ENCODE data around the gene FAM216A.
"Not testable (repeated sequence)": the region's sequence is repeated elsewhere in the genome, so short reads cannot be mapped to it uniquely, and the experiment has no call there.

Gene FAM216A

GRCh38 chr12:110468214-110469048, at the start of gene FAM216A, which contains the start of gene GPN3:
TSS of gene FAM216A (plus strand) at chr12:110468845. CDS start at chr12:110468876, 31 bp downstream.
TSS of gene GPN3 (minus strand) at chr12:110468257. CDS start at chr12:110468203, 54 bp downstream.
- peak; percentile 97 for DNase-seq

DNA sequence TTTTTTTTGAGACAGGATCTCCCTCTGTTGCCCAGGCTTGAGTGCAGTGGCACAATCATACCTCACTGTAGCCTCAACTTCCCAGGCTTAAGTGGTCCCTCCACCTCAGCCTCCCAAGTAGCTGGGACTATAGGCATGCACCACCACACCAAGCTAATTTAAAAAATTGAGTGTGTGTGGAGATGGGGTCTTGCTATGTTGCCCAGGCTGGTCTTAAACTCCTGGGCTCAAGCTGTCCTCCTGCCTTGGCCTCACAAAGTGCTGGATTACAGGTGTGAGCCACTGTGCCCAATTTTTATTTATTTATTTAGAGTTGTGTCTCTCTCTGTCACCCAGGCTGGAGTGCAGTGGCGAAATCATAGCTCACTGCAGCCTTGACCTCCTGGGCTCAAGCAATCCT, 48.0 kb upstream of the FAM216A start:
- DNase-seq, result not testable (repeated sequence)

GRCh38 chr12:110421159-110421661, 47.4 kb upstream of the FAM216A start:
- DNase-seq, result no peak

DNA sequence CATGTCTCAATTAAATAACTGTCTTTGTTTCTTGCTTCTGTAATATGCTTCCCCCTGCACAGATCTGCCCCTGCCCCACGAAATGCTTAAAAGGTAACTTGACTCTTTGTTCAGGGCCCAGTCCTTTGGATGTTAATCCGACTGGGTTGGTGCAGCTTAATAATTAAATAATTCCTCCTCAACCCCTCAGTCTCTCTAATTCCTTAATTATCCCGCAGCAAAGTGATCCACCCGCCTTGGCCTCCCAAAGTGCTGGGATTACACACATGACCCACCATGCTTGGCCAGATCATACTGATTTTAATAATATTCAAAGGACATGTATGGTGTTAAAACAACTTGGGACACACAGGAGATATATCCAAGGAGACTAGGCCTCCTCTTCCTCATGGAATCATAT, 46.9 kb upstream of the FAM216A start:
- no peak for DNase-seq

DNA sequence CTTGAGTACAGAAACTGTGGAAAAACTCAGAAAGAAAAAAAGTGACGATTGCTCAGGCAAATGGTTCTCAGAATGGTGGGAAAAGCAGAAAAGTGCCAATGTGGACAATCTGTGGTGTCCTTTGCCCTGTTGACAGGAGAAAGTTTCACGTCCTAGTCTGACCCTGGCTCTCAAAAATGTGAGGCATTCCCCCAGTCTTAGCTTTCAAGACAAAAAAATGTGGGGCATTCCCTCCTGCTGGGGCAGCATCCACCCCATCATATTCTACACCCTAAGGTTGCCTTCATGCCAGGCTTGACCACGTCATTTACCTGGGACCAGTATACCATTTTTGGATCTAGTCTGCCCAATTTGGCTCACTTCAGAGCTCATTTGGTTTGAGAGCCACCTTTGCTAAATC, 44.4 kb upstream of the FAM216A start:
- no peak for DNase-seq

GRCh38 chr12:110426406-110426805, 42.2 kb upstream of the FAM216A start:
- no peak for DNase-seq

DNA sequence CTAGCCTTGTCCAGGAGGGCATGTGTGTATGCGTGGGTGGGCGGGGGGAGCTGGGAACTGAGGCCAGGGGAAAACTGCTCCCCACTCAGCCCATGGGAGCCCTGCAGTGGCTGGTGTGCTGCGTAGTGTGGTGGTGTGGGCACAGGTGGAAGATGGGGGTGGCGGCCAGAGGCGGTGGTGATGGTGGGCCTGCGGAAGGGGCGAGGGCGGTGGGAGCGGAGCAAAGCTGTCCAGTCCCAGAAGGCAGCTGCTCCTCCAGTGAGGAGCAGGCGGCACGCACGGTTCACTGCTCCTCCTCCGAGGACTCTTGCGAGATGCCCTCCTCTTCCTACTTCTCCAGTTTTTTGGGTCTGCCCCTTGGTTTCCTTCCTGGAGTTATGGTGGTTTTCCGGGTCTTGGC, 39.0 kb upstream of the FAM216A start:
- not testable (repeated sequence) for DNase-seq

- DNase-seq, result no peak
These were observed 36.6 kb upstream of the FAM216A start for GRCh38 chr12:110431957-110432587.

- DNase-seq, result no peak
These were observed 32.4 kb upstream of the FAM216A start for GRCh38 chr12:110436231-110436630.

DNA sequence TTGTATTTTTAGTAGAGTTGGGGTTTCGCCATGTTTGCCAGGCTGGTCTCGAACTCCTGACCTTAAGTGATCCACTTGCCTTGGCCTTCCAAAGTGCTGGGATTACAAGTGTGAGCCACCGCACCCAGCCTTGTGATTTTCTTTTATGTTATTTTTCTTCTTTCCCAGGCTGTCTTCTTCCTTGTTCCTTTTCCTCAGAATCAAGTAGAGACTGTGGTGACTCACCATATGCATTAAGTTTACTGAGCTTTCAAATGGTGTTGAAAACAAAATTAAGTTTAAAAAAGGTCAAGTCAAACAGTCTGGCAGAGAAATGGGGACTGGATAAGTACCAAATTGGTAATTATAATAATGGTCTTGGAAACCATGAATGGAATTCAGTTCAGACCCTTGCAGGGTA, 24.2 kb upstream of the FAM216A start:
- DNase-seq, result no peak

GRCh38 chr12:110449799-110450497, 18.7 kb upstream of the FAM216A start, which contains the start of gene ARPC3:
TSS of gene ARPC3 (minus strand) at chr12:110450337. CDS start at chr12:110450260, 77 bp downstream.
- DNase-seq, result peak; percentile 81

GRCh38 chr12:110451263-110451662, 17.4 kb upstream of the FAM216A start:
- no peak for DNase-seq

DNA sequence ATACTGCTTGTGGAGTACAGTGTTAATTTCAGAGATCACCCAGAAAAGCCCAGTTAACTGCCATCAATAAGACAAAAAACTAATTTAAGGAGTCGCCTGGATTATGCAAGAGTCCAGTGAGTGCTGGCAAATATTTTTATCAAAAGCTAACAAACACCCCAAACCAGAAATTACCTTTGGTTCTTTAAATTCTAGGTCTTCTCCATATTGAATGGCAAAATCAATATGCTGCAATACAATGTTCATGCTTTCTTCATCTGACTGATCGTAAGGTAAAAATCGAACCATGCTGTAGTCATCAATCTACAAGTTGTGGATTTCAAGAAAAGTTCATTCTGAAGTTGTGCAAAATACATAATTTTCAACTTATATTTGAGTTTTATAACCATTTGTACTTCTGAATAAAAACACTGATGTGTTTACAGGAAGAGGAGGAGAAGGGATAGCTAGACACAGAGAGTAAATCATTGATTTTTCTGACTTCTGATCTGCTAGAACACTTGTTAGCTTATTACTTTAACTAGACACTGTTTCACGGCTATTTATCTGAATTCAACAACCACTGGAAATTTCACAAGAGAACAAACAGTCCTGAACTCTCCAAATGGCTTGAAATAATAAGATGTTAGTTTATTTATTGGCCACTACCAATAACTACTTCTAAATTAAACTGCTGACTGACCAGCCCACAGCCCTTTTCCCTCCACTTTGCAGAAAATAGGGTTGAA, 14.9 kb upstream of the FAM216A start:
- DNase-seq, result no peak

- no peak for DNase-seq
These were observed 9.9 kb upstream of the FAM216A start for GRCh38 chr12:110458756-110459155.

- not testable (repeated sequence) for DNase-seq
These were observed 7.5 kb upstream of the FAM216A start for GRCh38 chr12:110461189-110461588.

DNA sequence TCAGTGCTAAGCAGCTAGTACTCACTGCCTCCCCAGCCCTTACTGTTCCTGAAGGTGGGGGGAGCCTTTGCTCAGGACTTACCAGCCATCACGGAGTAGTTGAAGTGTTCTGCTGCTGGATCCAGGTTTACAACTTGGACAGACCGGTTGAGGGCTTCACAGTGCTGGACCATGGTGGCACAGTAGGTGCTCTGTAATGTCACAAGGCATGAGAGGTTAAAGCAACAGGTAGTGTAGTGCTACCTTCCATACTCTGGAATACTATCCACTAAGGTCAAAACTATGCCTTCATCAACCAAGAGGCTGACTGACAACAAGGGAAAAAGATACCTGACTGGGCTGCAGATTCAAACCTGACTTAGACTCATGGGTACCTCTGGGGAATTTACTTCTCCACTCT, 3.6 kb upstream of the FAM216A start:
- no peak for DNase-seq

DNA sequence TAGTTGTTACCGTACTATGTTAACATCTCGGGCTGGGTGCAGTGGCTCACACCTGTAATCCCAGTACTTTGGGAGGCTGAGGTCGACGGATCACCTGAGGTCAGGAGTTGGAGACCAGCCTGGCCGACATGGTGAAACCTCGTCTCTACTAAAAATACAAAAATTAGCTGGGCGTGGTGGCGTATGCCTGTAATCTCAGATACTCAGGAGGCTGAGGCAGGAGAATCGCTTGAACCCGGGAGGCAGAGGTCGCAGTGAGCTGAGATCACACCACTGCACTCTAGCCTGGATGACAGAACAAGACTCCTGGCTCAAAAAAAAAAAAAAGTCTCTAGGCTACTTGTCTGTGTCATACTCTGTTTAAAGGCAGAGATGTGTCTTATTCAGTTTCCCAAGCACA, 2.9 kb upstream of the FAM216A start:
- DNase-seq, result not testable (repeated sequence)

- DNase-seq, result no peak
These were observed 1.9 kb upstream of the FAM216A start for GRCh38 chr12:110466791-110467190.

DNA sequence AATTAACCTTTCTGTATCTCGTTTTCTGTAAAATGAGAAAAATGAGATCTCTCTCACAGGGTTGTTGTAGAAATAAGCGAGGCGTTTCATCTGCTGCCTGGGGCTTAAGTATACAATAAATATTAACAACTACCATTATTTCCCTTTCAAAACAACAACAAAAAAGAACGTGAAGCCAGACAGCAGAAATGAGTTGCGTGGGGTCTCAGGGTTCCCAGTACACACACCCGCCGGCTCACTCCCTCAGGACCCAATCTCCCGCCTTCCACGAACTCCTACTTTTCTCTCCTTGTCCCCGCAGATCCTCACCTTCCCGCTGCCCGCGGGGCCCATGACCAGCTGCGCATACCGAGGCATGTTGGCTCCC, 815 bp upstream of the FAM216A start:
- DNase-seq, result no peak

DNA sequence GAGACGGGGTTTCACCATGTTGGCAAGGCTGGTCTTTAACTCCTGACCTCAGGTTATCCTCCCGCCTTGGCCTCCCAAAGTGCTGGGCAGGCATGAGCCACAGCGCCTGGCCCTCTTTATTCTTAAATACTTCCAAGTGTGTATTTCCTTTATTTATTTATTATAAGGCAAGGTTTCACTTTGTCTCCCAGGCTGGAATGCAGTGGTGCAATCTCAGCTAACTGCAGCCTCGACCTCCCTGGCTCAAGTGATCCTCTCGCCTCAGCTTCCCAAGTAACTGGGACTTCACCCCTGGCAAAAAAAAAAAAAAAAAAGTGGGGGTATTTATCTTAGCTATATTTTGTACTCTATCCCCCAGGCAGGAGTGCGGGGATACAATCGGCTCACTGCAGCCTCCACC, 6.8 kb downstream of the FAM216A start:
- no peak for DNase-seq

DNA sequence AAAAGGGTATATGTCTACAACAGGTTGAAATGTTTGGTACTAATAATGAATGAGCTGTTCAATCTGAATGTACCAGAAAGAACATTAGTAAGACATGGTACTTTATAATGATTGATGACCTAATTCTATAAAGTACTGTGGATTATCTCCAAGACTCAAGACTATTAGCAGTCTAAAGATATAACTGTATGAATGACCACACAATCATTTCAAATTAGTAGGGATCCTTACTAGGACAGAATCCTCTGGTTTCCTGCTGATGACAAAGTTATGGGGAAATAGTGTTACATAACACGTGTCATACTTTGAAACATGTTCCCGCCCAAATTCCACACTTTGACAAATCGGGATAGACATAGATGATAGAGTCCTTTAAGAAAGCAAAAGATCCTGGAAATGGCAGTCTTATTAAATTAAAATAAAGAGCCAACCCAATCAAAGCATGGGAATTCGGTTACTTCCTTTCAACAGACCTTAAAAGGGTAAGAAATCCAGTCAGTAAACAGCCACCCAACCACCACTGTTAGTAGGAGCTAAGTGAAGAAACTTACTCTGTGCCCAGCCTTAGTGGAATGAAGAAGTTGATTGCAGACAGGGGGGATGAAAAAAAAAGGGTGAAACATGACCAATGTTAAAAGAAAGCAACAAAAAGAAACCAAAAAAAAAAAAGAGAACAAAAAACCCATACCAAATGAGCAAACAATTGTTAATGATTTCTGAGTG, 30.5 kb downstream of the FAM216A start:
- DNase-seq, result no peak

DNA sequence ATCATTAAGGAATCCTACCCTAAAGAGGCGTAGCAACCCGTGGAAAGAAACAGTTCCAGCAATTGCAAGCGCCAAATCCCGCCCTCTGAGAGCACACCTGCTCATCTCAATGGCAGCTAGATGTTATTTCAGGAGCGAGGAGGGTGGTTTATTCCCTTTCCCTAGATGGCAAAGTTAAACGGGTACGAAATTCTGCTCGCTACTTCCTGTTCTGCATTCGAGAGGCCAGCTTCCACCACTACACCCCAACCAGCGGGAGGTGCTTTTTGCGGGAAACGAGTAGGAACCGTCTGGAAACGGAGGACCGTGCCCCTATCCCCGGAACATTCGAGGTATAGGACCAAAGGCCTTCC, 32.7 kb downstream of the FAM216A start:
- DNase-seq, result no peak
